HG02678 (cell line): ENCODE results near the gene TMEM178A.

Experiments used
- ATAC-seq: cut with Tn5 transposase; IDR thresholded peaks from one replicate; pipeline ENCODE4 v1.9.1; 2021; ENCODE audit warnings: mild to moderate bottlenecking, moderate library complexity; ENCODE audit not compliant: unreplicated experiment

The TMEM178A gene

GRCh38 chr2:39673018-39673417, 7.3 kb downstream of the TMEM178A start:
- ATAC-seq, result no peak

- ATAC-seq, result no peak
Observed at GRCh38 chr2:39676342-39676741, 10.6 kb downstream of the TMEM178A start.

- no peak for ATAC-seq
Observed at GRCh38 chr2:39678170-39678569, 12.5 kb downstream of the TMEM178A start.

- no peak for ATAC-seq
Observed at GRCh38 chr2:39679805-39680204, 14.1 kb downstream of the TMEM178A start.

GRCh38 chr2:39682066-39682692, 16.5 kb downstream of the TMEM178A start:
- no peak for ATAC-seq

- no peak for ATAC-seq
Observed at GRCh38 chr2:39683022-39683699, 17.4 kb downstream of the TMEM178A start.

- ATAC-seq, result no peak
Observed at GRCh38 chr2:39684464-39684863, 18.7 kb downstream of the TMEM178A start.

- ATAC-seq, result no peak
Observed at GRCh38 chr2:39685126-39685525, 19.4 kb downstream of the TMEM178A start.

GRCh38 chr2:39686456-39686855, 20.7 kb downstream of the TMEM178A start:
- no peak for ATAC-seq

- no peak for ATAC-seq
Observed at GRCh38 chr2:39688181-39688580, 22.5 kb downstream of the TMEM178A start.

- ATAC-seq, result no peak
Observed at GRCh38 chr2:39689272-39689841, 23.6 kb downstream of the TMEM178A start.

- no peak for ATAC-seq
Observed at GRCh38 chr2:39689876-39690275, 24.2 kb downstream of the TMEM178A start.

GRCh38 chr2:39693245-39693644, 27.5 kb downstream of the TMEM178A start:
- no peak for ATAC-seq

- no peak for ATAC-seq
Observed at GRCh38 chr2:39696101-39696553, 30.4 kb downstream of the TMEM178A start.

GRCh38 chr2:39696838-39697237, 31.1 kb downstream of the TMEM178A start:
- no peak for ATAC-seq

- no peak for ATAC-seq
Observed at GRCh38 chr2:39697454-39697853, 31.7 kb downstream of the TMEM178A start.

GRCh38 chr2:39701137-39701536, 35.4 kb downstream of the TMEM178A start:
- ATAC-seq, result no peak

- no peak for ATAC-seq
Observed at GRCh38 chr2:39703181-39703872, 37.6 kb downstream of the TMEM178A start.

- ATAC-seq, result no peak
Observed at GRCh38 chr2:39704540-39704939, 38.8 kb downstream of the TMEM178A start.

GRCh38 chr2:39705638-39706037, 39.9 kb downstream of the TMEM178A start:
- no peak for ATAC-seq

GRCh38 chr2:39706312-39706711, 40.6 kb downstream of the TMEM178A start:
- ATAC-seq, result no peak

- ATAC-seq, result no peak
Observed at GRCh38 chr2:39706945-39707344, 41.2 kb downstream of the TMEM178A start.
